GM21576 (cell line): ENCODE measurements around the gene ZDBF2.
A peak's percentile ranks its signal among the peaks of the same experiment; 100 is the strongest.
"Not testable (repeated sequence)": the region's sequence is repeated elsewhere in the genome, so short reads cannot be mapped to it uniquely, and the experiment has no call there.

Source experiments
- ATAC-seq: cut with Tn5 transposase; IDR thresholded peaks from one replicate; pipeline ENCODE4 v1.9.1; 2021; ENCODE audit warnings: mild to moderate bottlenecking, moderate library complexity; ENCODE audit not compliant: unreplicated experiment

ZDBF2 gene

GRCh38 chr2:206259376-206260187 lies 14.9 kb upstream of the ZDBF2 start:
- no peak for ATAC-seq

- no peak for ATAC-seq
Measured at GRCh38 chr2:206260188-206261012, 14.1 kb upstream of the ZDBF2 start.

- ATAC-seq = no peak
Measured at GRCh38 chr2:206263959-206264603, 10.4 kb upstream of the ZDBF2 start.

GRCh38 chr2:206266130-206267125 lies 8.0 kb upstream of the ZDBF2 start:
- no peak for ATAC-seq

- no peak for ATAC-seq
Measured at GRCh38 chr2:206267567-206267966, 6.9 kb upstream of the ZDBF2 start.

GRCh38 chr2:206271065-206271464 lies 3.4 kb upstream of the ZDBF2 start:
- no peak for ATAC-seq

GRCh38 chr2:206273905-206274304 lies 558 bp upstream of the ZDBF2 start:
- no peak for ATAC-seq

- peak; percentile 40 for ATAC-seq
Measured at GRCh38 chr2:206275312-206276055, 1.0 kb downstream of the ZDBF2 start.

GRCh38 chr2:206276169-206276942 lies 1.9 kb downstream of the ZDBF2 start:
- no peak for ATAC-seq

- ATAC-seq = no peak
Measured at GRCh38 chr2:206277503-206277902, 3.0 kb downstream of the ZDBF2 start.

- no peak for ATAC-seq
Measured at GRCh38 chr2:206282746-206283145, 8.3 kb downstream of the ZDBF2 start.

GRCh38 chr2:206287197-206287596 lies 12.7 kb downstream of the ZDBF2 start:
- no peak for ATAC-seq

GRCh38 chr2:206289391-206289790 lies 14.9 kb downstream of the ZDBF2 start:
- ATAC-seq = no peak

GRCh38 chr2:206296128-206296527 lies 21.7 kb downstream of the ZDBF2 start:
- no peak for ATAC-seq

GRCh38 chr2:206299608-206300007 lies 25.1 kb downstream of the ZDBF2 start:
- ATAC-seq = not testable (repeated sequence)

- peak; percentile 85 for ATAC-seq
Measured at GRCh38 chr2:206305523-206306245, 31.2 kb downstream of the ZDBF2 start.

- ATAC-seq = no peak
Measured at GRCh38 chr2:206311026-206311425, 36.6 kb downstream of the ZDBF2 start.

GRCh38 chr2:206316141-206316540 lies 41.7 kb downstream of the ZDBF2 start:
- ATAC-seq = no peak
